B cell (primary cell): ENCODE results near the gene AP5B1. TPM values are rescaled to one million over a fixed set of nuclear protein-coding genes. Genes with fewer than 3 reads are reported as not detected.
A peak's percentile ranks its signal among the peaks of the same experiment; 100 is the strongest.

Source experiments
- ATAC-seq: fragments of 200-7000 bp; cut with Tn5 transposase; one replicate; pipeline ENCODE4 v1.10.0; 2021; ENCODE audit warnings: low read depth, mild to moderate bottlenecking, moderate number of reproducible peaks, moderate library complexity
- CTCF ChIA-PET: fragments of 350-600 bp; sonication (Branson Sonifier 250); formaldehyde crosslinking; loops from one replicate; lab custom pipeline; 2021; ENCODE audit warnings: antibody characterized with exemption, inconsistent platforms; lab: Charles Lee
- POLR2A ChIA-PET: fragments of 350-600 bp; sonication (Branson Sonifier 250); formaldehyde crosslinking; loops from one replicate; lab custom pipeline; 2021; ENCODE audit warnings: antibody characterized with exemption; lab: Charles Lee
- DNase-seq: peaks from one replicate; pipeline ENCODE4 v3.0.0; 2013
- H2AFZ ChIP-seq: 2 replicates; pipeline ENCODE4 v1.6.1; 2012; ENCODE audit warnings: mild to moderate bottlenecking, low read depth, low read length; ENCODE audit not compliant: insufficient read depth, poor library complexity, severe bottlenecking
- H3K27ac ChIP-seq, 2 donors: 1 replicate in 1 of 2; 2 replicates in 1 of 2; pipeline ENCODE4 v1.5.1; 2012 to 2013; ENCODE audit warnings: low read length in 2 of 2, mild to moderate bottlenecking in 2 of 2, moderate library complexity in 1 of 2
- H3K27me3 ChIP-seq, 4 experiments: fragments of 200-600 bp in 1 of 4; sonication (generic) in 1 of 4; replicated peaks in 1 of 4; 1 replicate in 2 of 4; 2 replicates in 2 of 4; pipeline versions ENCODE4 v1.6.1 to v1.7.0; 2013 to 2016; ENCODE audit warnings: low read length in 3 of 4, mild to moderate bottlenecking in 2 of 4, mixed read lengths in 1 of 4, moderate library complexity in 1 of 4; ENCODE audit not compliant: insufficient read depth in 4 of 4, control insufficient read depth in 3 of 4; ENCODE audit errors: control extremely low read depth in 1 of 4
- H3K36me3 ChIP-seq, 2 experiments: replicated peaks in 1 of 2; 1 replicate in 1 of 2; 2 replicates in 1 of 2; pipeline versions ENCODE4 v1.6.1 to v1.7.1; 2013; ENCODE audit warnings: low read length in 1 of 2; ENCODE audit not compliant: insufficient read depth in 2 of 2, control insufficient read depth in 1 of 2; ENCODE audit errors: control extremely low read depth in 1 of 2, extremely low read depth in 1 of 2
- H3K4me1 ChIP-seq, 2 donors: fragments of 200-600 bp in 1 of 2; sonication (generic) in 1 of 2; 1 replicate in 1 of 2; 2 replicates in 1 of 2; pipeline versions ENCODE4 v1.5.1 to v1.6.1; 2013 to 2017; ENCODE audit warnings: low read length in 2 of 2; ENCODE audit not compliant: control insufficient read depth in 2 of 2, insufficient read depth in 2 of 2
- H3K4me2 ChIP-seq: replicated peaks from 2 replicates; pipeline ENCODE3; 2012; ENCODE audit warnings: mild to moderate bottlenecking, low read depth, low read length; ENCODE audit not compliant: poor library complexity, severe bottlenecking
- H3K4me3 ChIP-seq, 5 experiments: fragments of 200-600 bp in 1 of 5; sonication (generic) in 1 of 5; 1 replicate in 3 of 5; 2 replicates in 2 of 5; pipeline versions ENCODE4 v1.5.1 to v1.7.0; 2011 to 2016; ENCODE audit warnings: low read length in 4 of 5, mild to moderate bottlenecking in 4 of 5, low read depth in 2 of 5, control low read depth in 1 of 5, moderate library complexity in 1 of 5; ENCODE audit not compliant: insufficient read depth in 1 of 5; ENCODE audit errors: control extremely low read depth in 1 of 5, extremely low read depth in 1 of 5
- H3K79me2 ChIP-seq: fragments of 200-600 bp; sonication (generic); one replicate; pipeline ENCODE4 v1.6.0; 2016; ENCODE audit warnings: low read length; ENCODE audit not compliant: control insufficient read depth, insufficient read depth
- H3K9ac ChIP-seq: fragments of 200-600 bp; sonication (generic); 2 replicates; pipeline ENCODE4 v1.6.1; 2017; ENCODE audit warnings: mild to moderate bottlenecking, low read length, moderate library complexity
- H3K9me3 ChIP-seq, 3 donors: one replicate each; pipeline versions ENCODE4 v1.6.1 to v1.7.1; 2013; ENCODE audit warnings: low read length in 2 of 3; ENCODE audit not compliant: control insufficient read depth in 2 of 3, insufficient read depth in 1 of 3; ENCODE audit errors: control extremely low read depth in 1 of 3
- H4K20me1 ChIP-seq: 2 replicates; pipeline ENCODE4 v1.6.0; 2012; ENCODE audit warnings: mild to moderate bottlenecking, low read length; ENCODE audit not compliant: insufficient read depth, control insufficient read depth, poor library complexity, severe bottlenecking
- H3K27ac Mint-ChIP-seq: one replicate; pipeline ENCODE4 v1.8.0; 2021; ENCODE audit warnings: mixed read lengths
- H3K27me3 Mint-ChIP-seq: one replicate; pipeline ENCODE4 v1.8.0; 2021; ENCODE audit warnings: mixed read lengths
- H3K4me1 Mint-ChIP-seq: one replicate; pipeline ENCODE4 v1.8.0; 2021; ENCODE audit warnings: mixed read lengths
- H3K4me3 Mint-ChIP-seq: one replicate; pipeline ENCODE4 v1.8.0; 2021; ENCODE audit warnings: mixed read lengths
- H3K9me3 Mint-ChIP-seq: one replicate; pipeline ENCODE4 v1.8.0; 2022; ENCODE audit warnings: mixed read lengths; ENCODE audit not compliant: insufficient read depth
- CTCF ChIP-seq: fragments of 200-600 bp; IDR thresholded peaks from one replicate; pipeline ENCODE4 v1.8.0; 2022; ENCODE audit warnings: antibody characterized with exemption, mild to moderate bottlenecking
- EZH2 ChIP-seq: IDR thresholded peaks from 2 replicates; pipeline ENCODE4 v1.6.1; 2012; ENCODE audit warnings: borderline replicate concordance, low read depth, mild to moderate bottlenecking, moderate library complexity, low read length; ENCODE audit not compliant: insufficient read depth, poor library complexity, severe bottlenecking
- WGBS: methylation state at CpG from one replicate; pipeline ENCODE4 v1.1.5; 2013; ENCODE audit warnings: missing lambda C conversion rate; ENCODE audit not compliant: insufficient coverage; 5-methylcytosine and 5-hydroxymethylcytosine counted together
- intact Hi-C: fragments of 100-400 bp; cut with micrococcal nuclease; formaldehyde crosslinking; loops from one replicate; pipeline ENCODE4 v1.10.0; 2022
- polyA plus RNA-seq: library from polyadenylated mRNA; depleted of rRNA; stranded (reverse); fragments of >200 nt; gene quantifications from 2 replicates; pipeline ENCODE4 v1.2.3, GENCODE V29; 2012
- total RNA-seq, 2 donors: library from RNA; stranded (reverse); fragments of 120-200 nt in 1 of 2; gene quantifications; 1 replicate in 1 of 2; 2 replicates in 1 of 2; pipeline versions ENCODE4 v1.2.3 to v1.2.4, GENCODE V29; 2013 to 2022

The AP5B1 gene
- total and polyA plus RNA-seq, 2 donors (not counting 1 experiment from before 2014, with no cell fraction given) = 9.6 to 25.2 TPM

GRCh38 chr11:65779919-65780769 is 632 bp downstream of the AP5B1 start:
- CTCF ChIA-PET = interaction anchor here (0.6 to 6.2 kb wide), 44 partner anchors 8 to 532 kb away, joined by 3 to 90 read pairs (median 5); partner anchors contain the start of genes BANF1, CCDC85B, EIF1AD and FIBP
- Histone ChIP-seq H3K27ac (peak overlapping the region; percentile 16 to 79), H2AFZ (peak overlapping the region; percentile 82), H3K9ac (peak overlapping the region; percentile 72), H3K4me2 (peak overlapping the region; percentile 96), H3K36me3 (peaks cover 0 to 20% of the 10 kb centered on the region in 2 experiments), H3K9me3 (no peaks in the 10 kb centered on the region), H3K27me3 (no peaks in the 10 kb centered on the region), H4K20me1 (peaks cover 35% of the 10 kb centered on the region), H3K4me1 (peaks cover 12 to 18% of the 10 kb centered on the region in 2 donors), H3K79me2 (peaks cover 26% of the 10 kb centered on the region), H3K4me3 (peak overlapping the region; percentile 42 to 81 (median 74))
- H3K4me1 Mint-ChIP-seq = peaks cover 15% of the 10 kb centered on the region
- intact Hi-C loops = loop anchor here (1.0 to 2.0 kb wide), 6 partner anchors 11 to 209 kb away; partner anchors contain the start of genes CFL1, KAT5 and RNASEH2C
- peak; percentile 65 for ATAC-seq
- H3K9me3 Mint-ChIP-seq = no peaks in the 10 kb centered on the region
- H3K27ac Mint-ChIP-seq = peak overlapping the region; percentile 83
- H3K27me3 Mint-ChIP-seq = no peaks in the 10 kb centered on the region
- DNase-seq = peak; percentile 87
- peak; percentile 100 for TF ChIP-seq CTCF
- TF ChIP-seq EZH2 = no peak
- POLR2A ChIA-PET = interaction anchor here (0.6 to 1.7 kb wide), 7 partner anchors 8 to 270 kb away, joined by 3 to 10 read pairs (median 6); partner anchors contain the start of genes KAT5 and SNX32
- WGBS = 3% methylated on average over 76 of the region's 76 CpGs
- H3K4me3 Mint-ChIP-seq = peak overlapping the region; percentile 89
